ENCODE results near the gene ZNF546. TPM values are rescaled to one million over a fixed set of nuclear protein-coding genes. Genes with fewer than 3 reads are reported as not detected.
A peak's percentile ranks its signal among the peaks of the same experiment; 100 is the strongest.

The ZNF546 gene
- polyA plus RNA-seq (2013) = 0.33 and 0.53 TPM in 2 replicates

GRCh38 chr19:39996811-39997637 lies at the start of gene ZNF546:
Gene ZNF546, plus strand, starts transcription at chr19:39997060. Its CDS starts 1,267 bp downstream, at chr19:39998327.
- no peak within 1 kb of the TSS for H2BK5ac ChIP-seq (ENCODE audit: low read depth, low read length, poor library complexity)
- no CpG with 5 or more reads among the region's 53 CpGs for WGBS (ENCODE audit: extremely low coverage, insufficient coverage, insufficient read length)

DNA sequence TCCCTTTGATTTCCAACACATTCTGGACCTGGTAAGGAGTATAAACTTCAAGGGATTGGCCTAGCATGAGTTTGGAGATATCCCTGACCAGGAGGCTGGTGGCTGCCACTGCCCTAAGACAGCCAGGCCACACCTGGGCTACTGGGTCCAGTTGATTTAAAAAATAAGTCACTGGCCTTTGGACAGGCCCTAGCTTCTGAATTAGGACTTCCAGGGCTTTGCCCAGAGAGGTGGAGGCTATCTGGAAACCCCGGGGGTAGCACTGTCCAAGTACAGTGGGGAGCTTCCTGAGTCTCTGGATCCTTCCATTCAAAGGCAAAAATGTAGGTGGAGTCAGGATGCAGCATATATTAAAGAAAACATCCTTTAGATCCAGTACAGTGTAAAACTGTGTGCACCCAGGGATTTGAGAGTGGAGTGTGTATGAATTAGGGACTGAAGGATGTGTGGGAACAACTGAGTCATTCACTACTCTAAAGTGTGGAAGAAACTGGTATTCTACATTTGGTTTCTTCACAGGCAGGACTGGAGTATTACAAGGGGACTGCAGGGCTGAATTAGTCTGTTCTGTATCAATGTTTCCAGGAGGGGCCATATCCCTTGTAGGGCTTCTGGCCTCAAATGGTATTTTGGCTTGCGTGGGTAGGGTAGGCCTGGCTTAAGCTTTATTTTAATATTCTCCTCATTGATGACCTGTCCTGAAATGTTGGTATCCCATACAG lies 47.7 kb upstream of the ZNF546 start:
- no CpG with 5 or more reads among the region's 2 CpGs for WGBS (ENCODE audit: extremely low coverage, insufficient coverage, insufficient read length)
- Histone ChIP-seq H3K4me2 (ENCODE audit: low read length) (no peak overlapping the region), H2BK12ac (ENCODE audit: low read length) (no peak overlapping the region), H3K4me1 (ENCODE audit: control insufficient read depth in 1 of 2, insufficient read depth in 2 of 2, low read length in 2 of 2) (no peaks in the 10 kb centered on the region), H3K36me3 (ENCODE audit: control insufficient read depth in 1 of 2, insufficient read depth in 2 of 2, low read length in 2 of 2) (no peaks in the 10 kb centered on the region), H4K91ac (ENCODE audit: low read depth, low read length) (no peak overlapping the region), H3K23ac (ENCODE audit: low read length) (no peak overlapping the region), H3K9ac (ENCODE audit: low read length) (no peak overlapping the region), H3K18ac (ENCODE audit: low read length) (no peak overlapping the region), H4K12ac (ENCODE audit: low read depth, low read length) (no peak overlapping the region), H3K79me1 (ENCODE audit: low read length) (no peaks in the 10 kb centered on the region), H2AFZ (ENCODE audit: insufficient read depth, low read length, poor library complexity) (no peak overlapping the region), H2AK5ac (ENCODE audit: low read length) (no peak overlapping the region), H3K4ac (ENCODE audit: low read depth, low read length) (no peak overlapping the region), H2BK120ac (ENCODE audit: insufficient read depth, low read length, poor library complexity) (no peak overlapping the region), H3K79me2 (ENCODE audit: control insufficient read depth, insufficient read depth, low read length, poor library complexity) (no peaks in the 10 kb centered on the region), H4K8ac (ENCODE audit: low read depth, low read length) (no peak overlapping the region), H3K4me3 (ENCODE audit: low read depth, low read length) (no peak overlapping the region), H3K27ac (ENCODE audit: low read depth, low read length) (no peak overlapping the region), H3K9me3 (ENCODE audit: insufficient read depth, low read depth, low read length) (peaks cover 2% of the 10 kb centered on the region), H3K27me3 (ENCODE audit: insufficient read depth, low read length) (no peaks in the 10 kb centered on the region), H2BK5ac (ENCODE audit: low read depth, low read length, poor library complexity) (no peak overlapping the region), H3K14ac (ENCODE audit: low read length) (no peak overlapping the region)
- DNase-seq = no peak

More at GRCh38 chr19:39996811-39997637, at the start of gene ZNF546:
- peaks cover 6 to 7% of the 10 kb centered on the region in 2 experiments for H3K4me1 ChIP-seq (ENCODE audit: control insufficient read depth in 1 of 2, insufficient read depth in 2 of 2, low read length in 2 of 2)
- peak within 1 kb of the TSS; percentile 82 for H3K9ac ChIP-seq (ENCODE audit: low read length)
- DNase-seq = peak; percentile 87 to 96
- H3K79me1 ChIP-seq (ENCODE audit: low read length) = peaks cover 7% of the 10 kb centered on the region
- H3K79me2 ChIP-seq (ENCODE audit: control insufficient read depth, insufficient read depth, low read length, poor library complexity) = peaks cover 6% of the 10 kb centered on the region
- H2AK5ac ChIP-seq (ENCODE audit: low read length) = no peak within 1 kb of the TSS
- peak within 1 kb of the TSS; percentile 51 for H4K91ac ChIP-seq (ENCODE audit: low read depth, low read length)
- H3K23ac ChIP-seq (ENCODE audit: low read length) = no peak within 1 kb of the TSS
- H4K12ac ChIP-seq (ENCODE audit: low read depth, low read length) = peak within 1 kb of the TSS; percentile 65
- H3K18ac ChIP-seq (ENCODE audit: low read length) = peak within 1 kb of the TSS; percentile 76
- H3K36me3 ChIP-seq (ENCODE audit: control insufficient read depth in 1 of 2, insufficient read depth in 2 of 2, low read length in 2 of 2) = peaks cover 3 to 4% of the 10 kb centered on the region in 2 experiments
- H3K4ac ChIP-seq (ENCODE audit: low read depth, low read length) = peak within 1 kb of the TSS; percentile 18
- H4K8ac ChIP-seq (ENCODE audit: low read depth, low read length) = peak within 1 kb of the TSS; percentile 93
- H2BK120ac ChIP-seq (ENCODE audit: insufficient read depth, low read length, poor library complexity) = peak within 1 kb of the TSS; percentile 4
- H3K27me3 ChIP-seq (ENCODE audit: insufficient read depth, low read length) = no peaks in the 10 kb centered on the region
- H2AFZ ChIP-seq (ENCODE audit: insufficient read depth, low read length, poor library complexity) = peak within 1 kb of the TSS; percentile 88
- peak within 1 kb of the TSS; percentile 87 for H3K4me3 ChIP-seq (ENCODE audit: low read depth, low read length)
- peak within 1 kb of the TSS; percentile 44 for H3K14ac ChIP-seq (ENCODE audit: low read length)
- H3K4me2 ChIP-seq (ENCODE audit: low read length) = peak within 1 kb of the TSS; percentile 78
- H3K9me3 ChIP-seq (ENCODE audit: insufficient read depth, low read depth, low read length) = peaks cover 8% of the 10 kb centered on the region
- H2BK12ac ChIP-seq (ENCODE audit: low read length) = peak within 1 kb of the TSS; percentile 42
- no peak within 1 kb of the TSS for H3K27ac ChIP-seq (ENCODE audit: low read depth, low read length)

- H4K12ac ChIP-seq (ENCODE audit: low read depth, low read length) = no peak overlapping the region
- no peak overlapping the region for H3K9ac ChIP-seq (ENCODE audit: low read length)
- no CpG with 5 or more reads among the region's 2 CpGs for WGBS (ENCODE audit: extremely low coverage, insufficient coverage, insufficient read length)
- no peaks in the 10 kb centered on the region for H3K36me3 ChIP-seq (ENCODE audit: control insufficient read depth in 1 of 2, insufficient read depth in 2 of 2, low read length in 2 of 2)
- H3K4me2 ChIP-seq (ENCODE audit: low read length) = no peak overlapping the region
- no peak overlapping the region for H3K4me3 ChIP-seq (ENCODE audit: low read depth, low read length)
- no peaks in the 10 kb centered on the region for H3K4me1 ChIP-seq (ENCODE audit: control insufficient read depth in 1 of 2, insufficient read depth in 2 of 2, low read length in 2 of 2)
- peaks cover 2% of the 10 kb centered on the region for H3K9me3 ChIP-seq (ENCODE audit: insufficient read depth, low read depth, low read length)
- no peak overlapping the region for H2BK120ac ChIP-seq (ENCODE audit: insufficient read depth, low read length, poor library complexity)
- H3K23ac ChIP-seq (ENCODE audit: low read length) = no peak overlapping the region
- no peak overlapping the region for H3K14ac ChIP-seq (ENCODE audit: low read length)
- DNase-seq = no peak
- H4K91ac ChIP-seq (ENCODE audit: low read depth, low read length) = no peak overlapping the region
- no peak overlapping the region for H2BK12ac ChIP-seq (ENCODE audit: low read length)
- H2BK5ac ChIP-seq (ENCODE audit: low read depth, low read length, poor library complexity) = no peak overlapping the region
- no peaks in the 10 kb centered on the region for H3K79me2 ChIP-seq (ENCODE audit: control insufficient read depth, insufficient read depth, low read length, poor library complexity)
- H3K27me3 ChIP-seq (ENCODE audit: insufficient read depth, low read length) = no peaks in the 10 kb centered on the region
- no peaks in the 10 kb centered on the region for H3K79me1 ChIP-seq (ENCODE audit: low read length)
- no peak overlapping the region for H4K8ac ChIP-seq (ENCODE audit: low read depth, low read length)
- no peak overlapping the region for H3K4ac ChIP-seq (ENCODE audit: low read depth, low read length)
- no peak overlapping the region for H3K27ac ChIP-seq (ENCODE audit: low read depth, low read length)
- no peak overlapping the region for H2AFZ ChIP-seq (ENCODE audit: insufficient read depth, low read length, poor library complexity)
- no peak overlapping the region for H2AK5ac ChIP-seq (ENCODE audit: low read length)
- H3K18ac ChIP-seq (ENCODE audit: low read length) = no peak overlapping the region
Observed at GRCh38 chr19:39951065-39951650, 45.7 kb upstream of the ZNF546 start.

DNA sequence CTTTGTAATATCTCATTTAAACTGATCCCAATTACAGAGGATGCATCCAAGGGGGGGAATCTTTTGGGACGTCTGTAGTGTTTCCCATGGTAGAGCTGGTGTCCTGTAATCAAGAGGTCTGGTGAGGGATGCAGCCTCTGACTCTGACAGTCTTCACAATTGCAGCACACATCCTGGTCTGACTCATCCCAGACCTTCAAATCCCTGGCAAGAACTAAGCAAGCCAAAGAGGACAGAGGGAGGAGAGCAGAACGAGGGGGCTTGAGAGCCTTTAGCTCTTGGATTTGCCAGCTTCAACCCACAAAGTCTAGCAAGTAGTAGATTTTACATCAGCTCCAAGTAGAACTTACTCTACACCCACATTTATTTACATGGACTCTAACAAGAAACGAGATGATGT lies 45.2 kb upstream of the ZNF546 start:
- Histone ChIP-seq H3K23ac (ENCODE audit: low read length) (no peak overlapping the region), H4K12ac (ENCODE audit: low read depth, low read length) (no peak overlapping the region), H3K4me1 (ENCODE audit: control insufficient read depth in 1 of 2, insufficient read depth in 2 of 2, low read length in 2 of 2) (no peaks in the 10 kb centered on the region), H4K91ac (ENCODE audit: low read depth, low read length) (no peak overlapping the region), H3K4ac (ENCODE audit: low read depth, low read length) (no peak overlapping the region), H3K9me3 (ENCODE audit: insufficient read depth, low read depth, low read length) (peaks cover 2% of the 10 kb centered on the region), H3K9ac (ENCODE audit: low read length) (no peak overlapping the region), H3K4me3 (ENCODE audit: low read depth, low read length) (no peak overlapping the region), H3K14ac (ENCODE audit: low read length) (no peak overlapping the region), H2AFZ (ENCODE audit: insufficient read depth, low read length, poor library complexity) (no peak overlapping the region), H4K8ac (ENCODE audit: low read depth, low read length) (no peak overlapping the region), H3K27ac (ENCODE audit: low read depth, low read length) (no peak overlapping the region), H2BK12ac (ENCODE audit: low read length) (no peak overlapping the region), H2BK5ac (ENCODE audit: low read depth, low read length, poor library complexity) (no peak overlapping the region), H2BK120ac (ENCODE audit: insufficient read depth, low read length, poor library complexity) (no peak overlapping the region), H3K79me2 (ENCODE audit: control insufficient read depth, insufficient read depth, low read length, poor library complexity) (no peaks in the 10 kb centered on the region), H3K4me2 (ENCODE audit: low read length) (peak overlapping the region; percentile 16), H3K27me3 (ENCODE audit: insufficient read depth, low read length) (no peaks in the 10 kb centered on the region), H3K79me1 (ENCODE audit: low read length) (no peaks in the 10 kb centered on the region), H3K36me3 (ENCODE audit: control insufficient read depth in 1 of 2, insufficient read depth in 2 of 2, low read length in 2 of 2) (no peaks in the 10 kb centered on the region), H3K18ac (ENCODE audit: low read length) (no peak overlapping the region), H2AK5ac (ENCODE audit: low read length) (no peak overlapping the region)
- no CpG with 5 or more reads among the region's 3 CpGs for WGBS (ENCODE audit: extremely low coverage, insufficient coverage, insufficient read length)
- DNase-seq = no peak
